NCI-H1694 treated with DMSO at 0.1 percent for 48 hours (cell line): ENCODE measurements around the gene SLC12A8.

ENCODE experiments used
- DNase-seq: peaks from one replicate; lab custom pipeline; 2025; lab: John Stamatoyannopoulos, UW

The SLC12A8 gene

GRCh38 chr3:125140011-125140817 lies 72.3 kb downstream of the SLC12A8 start:
- DNase-seq = no peak

GRCh38 chr3:125139386-125139785 lies 73.2 kb downstream of the SLC12A8 start:
- DNase-seq = no peak

GRCh38 chr3:125137358-125138033 lies 75.1 kb downstream of the SLC12A8 start:
- DNase-seq = no peak

GRCh38 chr3:125136966-125137357 lies 75.6 kb downstream of the SLC12A8 start:
- no peak for DNase-seq

GRCh38 chr3:125136515-125136914 lies 76.0 kb downstream of the SLC12A8 start:
- no peak for DNase-seq

GRCh38 chr3:125134952-125135351 lies 77.6 kb downstream of the SLC12A8 start:
- no peak for DNase-seq

GRCh38 chr3:125132815-125133214 lies 79.7 kb downstream of the SLC12A8 start:
- DNase-seq = no peak

GRCh38 chr3:125129512-125129997 lies 83.0 kb downstream of the SLC12A8 start:
- peak; percentile 95 for DNase-seq

- DNase-seq = no peak
These were observed 83.6 kb downstream of the SLC12A8 start for GRCh38 chr3:125128861-125129501.

GRCh38 chr3:125126323-125126722 lies 86.2 kb downstream of the SLC12A8 start:
- no peak for DNase-seq

- DNase-seq = no peak
These were observed 86.7 kb downstream of the SLC12A8 start for GRCh38 chr3:125125821-125126245.

GRCh38 chr3:125123451-125124305 lies 88.9 kb downstream of the SLC12A8 start:
- no peak for DNase-seq

- DNase-seq = no peak
These were observed 91.1 kb downstream of the SLC12A8 start for GRCh38 chr3:125121246-125122010.

GRCh38 chr3:125120379-125121122 lies 92.0 kb downstream of the SLC12A8 start:
- peak; percentile 43 for DNase-seq

- no peak for DNase-seq
These were observed 92.7 kb downstream of the SLC12A8 start for GRCh38 chr3:125119752-125120378.

- no peak for DNase-seq
These were observed 93.9 kb downstream of the SLC12A8 start for GRCh38 chr3:125118600-125118999.

- DNase-seq = no peak
These were observed 94.8 kb downstream of the SLC12A8 start for GRCh38 chr3:125117631-125118191.

- DNase-seq = no peak
These were observed 96.1 kb downstream of the SLC12A8 start for GRCh38 chr3:125116311-125117080.

GRCh38 chr3:125115640-125116039 lies 96.9 kb downstream of the SLC12A8 start:
- DNase-seq = no peak
